HEK293 (cell line): ENCODE results near the gene ASCL5.

Experiments
- CTCF ChIP-seq: fragments of 450-650 bp; formaldehyde crosslinking; IDR thresholded peaks from 2 replicates; pipeline ENCODE4 v1.5.1; 2016; ENCODE audit warnings: missing biosample characterization, missing genetic modification characterization
- KLF16 ChIP-seq: fragments of 450-650 bp; formaldehyde crosslinking; IDR thresholded peaks from 2 replicates; pipeline ENCODE4 v1.5.1; 2017; ENCODE audit warnings: missing biosample characterization, missing genetic modification characterization
- KLF8 ChIP-seq: fragments of 450-650 bp; formaldehyde crosslinking; IDR thresholded peaks from 2 replicates; pipeline ENCODE4 v1.5.1; 2016; ENCODE audit warnings: missing biosample characterization, missing genetic modification characterization
- SP2 ChIP-seq: fragments of 450-650 bp; formaldehyde crosslinking; IDR thresholded peaks from 2 replicates; pipeline ENCODE4 v1.5.1; 2016; ENCODE audit warnings: missing biosample characterization, missing genetic modification characterization
- YY1 ChIP-seq: fragments of 450-650 bp; formaldehyde crosslinking; IDR thresholded peaks from 2 replicates; pipeline ENCODE4 v1.5.1; 2018; ENCODE audit warnings: missing biosample characterization, missing genetic modification characterization
- ZNF138 ChIP-seq: fragments of 450-650 bp; formaldehyde crosslinking; IDR thresholded peaks from 2 replicates; pipeline ENCODE4 v1.5.1; 2016; ENCODE audit warnings: missing biosample characterization, missing genetic modification characterization, borderline replicate concordance
- ZNF211 ChIP-seq: fragments of 450-650 bp; formaldehyde crosslinking; IDR thresholded peaks from 2 replicates; pipeline ENCODE4 v1.5.1; 2016; ENCODE audit warnings: low read depth, missing biosample characterization, missing genetic modification characterization
- ZNF24 ChIP-seq: fragments of 450-650 bp; formaldehyde crosslinking; IDR thresholded peaks from 2 replicates; pipeline ENCODE4 v1.5.1; 2016; ENCODE audit warnings: missing biosample characterization, missing genetic modification characterization
- ZNF274 ChIP-seq, 2 experiments: fragments of 200-500 bp in 1 of 2; fragments of 450-650 bp in 1 of 2; sonication (Bioruptor generic) in 1 of 2; formaldehyde crosslinking in 1 of 2; IDR thresholded peaks; 2 replicates each; pipeline versions ENCODE4 v1.5.1 to v1.6.1; 2014 to 2016; ENCODE audit warnings: borderline replicate concordance in 1 of 2, inconsistent platforms in 1 of 2, low read length in 1 of 2, missing biosample characterization in 1 of 2, missing genetic modification characterization in 1 of 2
- ZNF624 ChIP-seq: fragments of 450-650 bp; formaldehyde crosslinking; IDR thresholded peaks from 2 replicates; pipeline ENCODE4 v1.5.1; 2017; ENCODE audit warnings: missing biosample characterization, missing genetic modification characterization
- ZNF629 ChIP-seq: fragments of 450-650 bp; formaldehyde crosslinking; IDR thresholded peaks from 2 replicates; pipeline ENCODE4 v1.5.1; 2017; ENCODE audit warnings: missing biosample characterization, missing genetic modification characterization
- ZSCAN16 ChIP-seq: fragments of 450-650 bp; formaldehyde crosslinking; IDR thresholded peaks from 2 replicates; pipeline ENCODE4 v1.5.1; 2016; ENCODE audit warnings: missing biosample characterization, missing genetic modification characterization
- TF ChIP-seq, protein P1 (sequence below): fragments of 450-650 bp; formaldehyde crosslinking; IDR thresholded peaks from 2 replicates; pipeline ENCODE4 v1.5.1; 2016; ENCODE audit warnings: missing biosample characterization, missing genetic modification characterization, low read depth

- TF ChIP-seq CTCF (tag by site-specific recombination) (no peak), ZNF24 (no peak), ZNF624 (tag by site-specific recombination) (no peak), KLF16 (no peak), ZNF138 (tag by site-specific recombination) (no peak), ZNF274 (IDR thresholded peaks at IDR 0.05; ENCODE audit: low read length) (no peak), ZNF274 (tag by site-specific recombination; IDR thresholded peaks at IDR 0.05; ENCODE audit: borderline replicate concordance) (no peak), YY1 (no peak), KLF8 (tag by site-specific recombination) (no peak), ZSCAN16 (tag by site-specific recombination) (no peak), ZNF211 (tag by site-specific recombination) (no peak), SP2 (tag by site-specific recombination) (no peak), ZNF629 (tag by site-specific recombination) (no peak)
- TF ChIP-seq, protein P1, sequence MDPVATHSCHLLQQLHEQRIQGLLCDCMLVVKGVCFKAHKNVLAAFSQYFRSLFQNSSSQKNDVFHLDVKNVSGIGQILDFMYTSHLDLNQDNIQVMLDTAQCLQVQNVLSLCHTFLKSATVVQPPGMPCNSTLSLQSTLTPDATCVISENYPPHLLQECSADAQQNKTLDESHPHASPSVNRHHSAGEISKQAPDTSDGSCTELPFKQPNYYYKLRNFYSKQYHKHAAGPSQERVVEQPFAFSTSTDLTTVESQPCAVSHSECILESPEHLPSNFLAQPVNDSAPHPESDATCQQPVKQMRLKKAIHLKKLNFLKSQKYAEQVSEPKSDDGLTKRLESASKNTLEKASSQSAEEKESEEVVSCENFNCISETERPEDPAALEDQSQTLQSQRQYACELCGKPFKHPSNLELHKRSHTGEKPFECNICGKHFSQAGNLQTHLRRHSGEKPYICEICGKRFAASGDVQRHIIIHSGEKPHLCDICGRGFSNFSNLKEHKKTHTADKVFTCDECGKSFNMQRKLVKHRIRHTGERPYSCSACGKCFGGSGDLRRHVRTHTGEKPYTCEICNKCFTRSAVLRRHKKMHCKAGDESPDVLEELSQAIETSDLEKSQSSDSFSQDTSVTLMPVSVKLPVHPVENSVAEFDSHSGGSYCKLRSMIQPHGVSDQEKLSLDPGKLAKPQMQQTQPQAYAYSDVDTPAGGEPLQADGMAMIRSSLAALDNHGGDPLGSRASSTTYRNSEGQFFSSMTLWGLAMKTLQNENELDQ (tag by site-specific recombination), result no peak
Observed at GRCh38 chr1:201109651-201110050, 17.3 kb downstream of the ASCL5 start.
